GM18520 (cell line): ENCODE data around the gene BACH2.
"Not testable (repeated sequence)": the region's sequence is repeated elsewhere in the genome, so short reads cannot be mapped to it uniquely, and the experiment has no call there.

Experiments used
- ATAC-seq: cut with Tn5 transposase; IDR thresholded peaks from one replicate; pipeline ENCODE4 v1.9.1; 2021; ENCODE audit not compliant: unreplicated experiment

The BACH2 gene

DNA sequence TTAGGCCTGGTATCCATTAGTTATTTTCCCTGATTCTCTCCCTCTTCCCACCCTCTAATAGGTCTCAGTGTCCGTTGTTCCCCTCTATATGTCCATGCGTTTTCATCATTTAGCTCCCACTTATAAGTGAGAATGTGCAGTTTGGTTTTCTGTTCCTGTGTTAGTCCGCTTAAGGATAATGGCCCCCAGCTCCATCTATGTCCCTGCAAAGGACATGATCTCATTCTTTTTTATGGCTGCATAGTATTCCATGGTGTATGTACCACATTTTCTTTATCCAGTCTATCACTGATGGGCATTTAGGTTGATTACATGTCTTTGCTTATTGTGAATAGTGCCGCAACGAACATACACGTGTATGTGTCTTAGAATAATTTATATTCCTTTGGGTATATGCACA is 14.4 kb downstream of the BACH2 start:
- ATAC-seq = not testable (repeated sequence)

DNA sequence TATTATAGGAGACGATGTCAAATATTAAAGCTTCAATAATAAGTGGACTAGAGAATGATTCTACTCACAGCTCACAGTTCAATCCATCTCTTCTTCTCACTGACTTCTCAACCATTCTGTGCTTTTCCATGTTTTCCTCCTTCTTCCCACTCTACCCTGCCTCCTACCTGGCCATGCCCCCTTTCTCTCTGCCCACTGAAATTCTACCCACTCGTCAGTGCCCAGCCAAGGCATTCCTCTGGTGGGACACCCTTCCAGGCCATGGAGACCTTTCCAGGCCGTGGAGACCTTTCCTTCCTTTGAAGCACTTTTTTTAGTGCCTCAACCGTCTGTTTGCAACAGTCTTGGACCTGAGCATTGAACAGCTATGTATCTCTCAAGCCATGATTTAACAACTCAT is 18.5 kb downstream of the BACH2 start:
- no peak for ATAC-seq

DNA sequence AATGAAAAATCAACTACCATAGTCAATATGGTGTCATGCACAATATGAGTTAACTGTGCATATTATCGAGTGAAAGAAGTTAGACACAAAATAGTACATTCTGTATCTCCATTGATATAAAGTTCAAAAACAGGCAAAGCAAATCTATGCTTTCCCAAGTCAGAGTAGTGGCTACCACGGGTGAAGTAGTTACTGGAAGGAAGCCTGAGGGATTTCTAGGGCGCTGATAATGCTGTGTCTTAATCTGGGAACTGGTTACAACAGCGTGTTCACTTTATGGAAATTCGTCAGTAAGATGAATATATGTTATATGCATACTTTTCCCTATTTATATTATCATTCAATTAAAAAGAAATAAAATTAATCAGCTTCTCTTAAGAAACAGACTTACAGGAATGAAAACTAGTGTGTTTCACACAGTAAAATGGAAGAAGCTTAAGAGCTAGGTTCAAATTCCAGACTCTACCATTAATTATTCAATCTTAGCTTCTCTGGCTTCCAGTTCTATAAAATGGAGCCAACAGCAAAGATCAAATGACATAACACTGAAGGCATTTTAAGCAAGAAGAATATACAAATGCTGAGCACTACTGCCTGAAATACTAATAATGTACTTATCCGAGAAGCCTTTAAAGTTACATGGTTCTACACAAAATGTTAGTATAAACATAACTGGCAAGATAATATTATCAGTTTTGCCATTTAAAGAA is 19.2 kb downstream of the BACH2 start:
- ATAC-seq = no peak

DNA sequence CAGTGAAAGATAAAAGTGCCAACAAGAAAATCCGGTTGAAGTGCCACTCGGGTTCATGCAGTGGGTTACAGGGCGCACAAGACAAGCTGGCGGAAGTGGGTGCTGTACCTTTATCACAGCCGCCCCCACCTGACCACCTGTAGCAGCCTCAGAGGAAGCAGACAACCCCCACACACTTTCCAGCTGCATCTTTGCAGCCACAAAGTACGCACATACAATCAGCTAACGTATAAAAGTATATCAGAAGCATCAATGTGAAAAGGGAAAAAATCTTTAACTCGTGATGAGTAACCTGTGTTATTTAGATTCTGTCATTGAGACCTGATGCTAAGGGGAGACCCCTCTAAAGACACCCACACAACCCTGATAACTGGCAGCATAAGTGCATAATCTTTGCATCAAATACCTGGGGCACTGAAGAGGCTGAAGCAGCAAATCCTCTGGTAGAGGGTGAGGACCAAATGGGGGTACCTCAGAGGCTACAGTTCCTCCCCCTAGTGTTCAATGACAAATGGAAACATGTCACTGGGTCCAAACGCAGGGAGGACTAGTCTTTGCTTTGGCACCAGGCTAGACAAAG is 22.1 kb downstream of the BACH2 start:
- ATAC-seq = no peak

DNA sequence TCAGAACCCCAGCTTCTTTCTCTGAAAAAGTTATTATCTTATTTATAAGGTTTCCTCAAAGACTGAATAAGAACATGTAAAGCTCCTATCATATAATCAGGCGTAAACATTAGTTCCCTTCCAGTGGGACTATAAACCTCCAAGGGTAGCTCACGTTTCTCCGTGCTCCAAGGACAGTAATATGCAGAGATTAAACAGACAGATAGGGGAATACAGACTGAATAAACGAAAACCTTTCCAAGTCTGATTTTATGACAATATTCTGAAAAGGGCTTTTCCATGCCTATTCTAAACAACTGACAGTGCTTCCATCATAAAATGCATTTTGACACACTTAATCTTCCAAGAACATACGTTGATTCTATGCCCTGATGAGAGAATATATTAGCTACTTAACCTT is 22.8 kb downstream of the BACH2 start:
- ATAC-seq = no peak

DNA sequence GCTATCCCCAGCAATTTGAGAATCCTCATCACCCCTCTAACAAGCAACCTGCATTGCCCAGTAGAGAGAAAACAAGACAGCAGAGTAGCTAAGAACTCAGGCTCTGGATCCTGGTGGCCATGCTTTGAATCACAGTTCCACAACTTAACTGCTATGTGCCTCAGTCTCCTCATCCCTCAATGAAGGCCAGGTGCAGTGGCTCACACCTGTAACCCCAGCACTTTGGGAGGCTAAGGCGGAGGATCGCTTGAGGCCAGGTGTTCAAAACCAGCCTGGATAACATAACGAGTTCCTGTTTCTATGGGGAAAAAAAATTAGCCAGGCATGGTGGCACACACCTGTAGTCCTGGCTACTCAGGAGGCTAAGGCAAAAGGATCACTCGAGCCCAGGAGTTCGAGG is 23.7 kb downstream of the BACH2 start:
- no peak for ATAC-seq

DNA sequence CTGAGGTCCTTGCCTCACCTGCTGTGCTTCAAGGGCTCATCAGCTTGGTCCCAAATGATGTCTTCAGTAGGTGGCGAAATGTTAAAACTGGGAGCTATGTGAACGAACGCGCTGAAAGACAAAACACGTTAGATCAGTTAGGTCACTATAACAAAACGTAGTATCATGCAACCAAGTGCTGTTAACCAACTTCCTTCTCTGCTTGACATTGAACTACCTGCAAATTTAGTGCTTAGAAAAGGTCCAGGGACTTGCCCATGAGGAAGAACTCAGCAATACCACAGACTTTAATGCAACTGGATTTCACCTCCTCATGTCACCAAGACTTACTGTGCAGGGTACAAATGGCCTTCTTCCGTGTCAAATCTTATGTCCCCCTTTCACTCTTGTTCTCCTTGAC is 24.8 kb downstream of the BACH2 start:
- no peak for ATAC-seq

DNA sequence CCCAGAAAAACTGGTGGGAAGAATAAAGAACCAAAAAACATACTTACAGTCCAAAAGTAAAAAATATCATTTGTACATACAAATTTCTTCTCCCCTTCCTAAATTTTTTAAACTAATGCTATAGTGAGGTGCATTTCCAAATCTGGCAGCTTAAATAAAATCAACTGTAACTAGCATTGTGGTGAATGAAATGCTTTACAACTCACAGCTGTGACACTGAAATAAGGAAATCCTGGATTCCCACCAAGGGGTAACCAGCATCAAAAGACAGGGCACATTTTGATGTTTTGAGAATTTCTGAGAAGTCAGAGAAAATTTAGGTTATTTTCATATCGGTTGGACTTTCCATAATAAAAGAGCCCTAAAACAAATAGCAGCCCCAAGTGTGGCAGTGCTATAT is 27.3 kb downstream of the BACH2 start:
- ATAC-seq = no peak

DNA sequence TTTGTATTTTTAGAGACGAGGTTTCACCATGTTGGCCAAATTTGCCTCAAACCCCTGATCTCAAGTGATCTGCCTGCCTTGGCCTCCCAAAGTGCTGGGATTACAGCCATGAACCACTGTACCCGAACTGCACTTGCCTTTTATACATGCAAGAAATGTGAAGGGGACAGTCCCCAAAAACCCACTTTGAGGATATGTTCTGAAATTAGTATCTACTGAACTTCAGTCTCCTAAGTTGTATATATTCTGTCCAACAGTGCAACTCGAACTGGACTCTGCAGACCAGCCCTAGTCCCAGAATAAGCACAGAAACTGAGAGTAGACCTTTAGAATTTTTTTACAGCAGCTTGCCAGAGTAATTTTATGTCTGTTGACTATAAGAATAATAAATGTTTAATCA is 28.5 kb downstream of the BACH2 start:
- ATAC-seq = no peak

DNA sequence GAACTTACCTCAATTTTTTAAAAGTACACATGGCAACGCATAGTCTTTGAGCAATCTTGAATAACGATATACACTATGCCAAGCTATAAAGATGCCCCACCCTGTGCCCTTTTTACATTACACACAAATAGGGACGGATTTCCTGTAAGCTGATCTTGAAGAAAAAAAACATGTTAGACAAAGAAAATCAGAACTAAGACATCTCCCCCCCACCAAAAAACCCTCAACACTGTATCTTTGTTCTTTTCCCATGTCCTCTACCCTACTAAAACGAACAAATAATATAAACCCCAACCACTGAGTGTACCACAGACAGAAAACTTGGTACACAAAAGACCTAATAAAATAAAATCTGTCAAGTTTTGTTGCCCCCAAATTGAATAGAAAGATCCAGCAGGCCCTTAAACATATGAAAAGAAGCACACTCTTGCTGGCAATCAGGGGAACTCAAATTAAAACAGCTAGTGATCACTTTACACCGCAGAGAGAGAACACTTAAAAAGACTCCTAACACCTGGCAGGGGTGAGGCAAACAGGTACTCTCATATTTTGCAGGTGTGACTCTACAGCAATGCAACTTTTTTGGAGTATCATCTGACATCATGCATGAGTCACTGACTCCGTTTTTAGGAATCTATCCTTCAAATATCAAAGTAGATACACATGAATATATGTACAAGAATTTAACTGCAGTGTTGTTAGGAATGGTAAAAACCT is 29.6 kb downstream of the BACH2 start:
- no peak for ATAC-seq

DNA sequence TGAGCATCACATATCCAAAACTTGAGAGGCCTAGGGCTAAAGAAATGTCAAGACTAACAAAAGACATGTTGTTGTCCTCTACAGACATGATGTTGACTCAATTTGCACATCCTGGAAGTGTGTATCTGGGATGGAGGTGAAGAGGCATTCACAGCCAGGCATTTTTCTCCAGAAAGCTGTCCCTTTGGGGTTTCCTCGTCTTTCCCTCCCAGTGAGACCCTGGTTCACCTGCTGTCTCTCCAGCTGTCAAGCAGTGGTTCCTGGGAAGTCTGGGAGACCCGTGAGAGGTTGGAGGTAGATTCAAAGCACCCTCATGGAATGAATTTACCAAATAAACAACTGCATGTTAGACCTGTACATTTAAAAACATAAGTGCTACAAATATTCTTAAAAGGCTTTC is 32.1 kb downstream of the BACH2 start:
- ATAC-seq = no peak

DNA sequence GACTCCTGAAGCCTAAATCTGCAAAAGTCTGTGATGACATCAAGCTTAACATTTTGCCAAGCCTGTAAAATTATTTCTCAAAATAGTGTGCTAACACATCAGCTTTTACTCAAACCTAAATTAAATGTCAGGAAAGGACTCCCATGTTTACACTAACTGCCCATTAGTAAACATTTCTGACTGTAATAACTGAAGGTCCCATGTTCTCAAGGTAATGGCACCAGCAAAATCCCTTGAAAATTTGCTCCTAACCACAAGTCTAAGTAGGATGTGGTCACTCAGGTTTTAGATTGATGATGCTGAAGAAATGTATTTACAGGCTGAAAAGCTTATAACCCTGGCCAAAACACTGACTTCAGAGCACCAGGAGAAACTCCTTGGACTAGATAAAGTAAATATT is 33.0 kb downstream of the BACH2 start:
- ATAC-seq = no peak

DNA sequence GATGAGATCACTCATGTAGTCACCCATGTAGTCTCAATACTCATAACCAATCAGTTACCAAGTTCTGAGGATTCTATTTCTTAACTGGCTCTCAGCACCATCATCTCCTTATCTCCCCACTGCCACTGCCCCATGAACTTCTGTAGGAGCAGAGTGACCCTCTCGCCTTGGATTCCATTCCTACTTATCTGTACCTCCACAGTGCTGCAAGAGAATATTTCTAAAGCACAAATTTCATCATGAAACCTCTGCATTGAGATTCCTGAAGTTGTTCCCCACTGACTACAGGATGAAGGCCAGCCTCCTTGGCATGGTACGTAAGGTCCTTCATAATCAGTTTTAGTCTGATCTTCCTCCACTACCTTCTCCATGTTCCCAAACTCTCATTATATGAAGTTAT is 34.8 kb downstream of the BACH2 start:
- ATAC-seq = no peak

DNA sequence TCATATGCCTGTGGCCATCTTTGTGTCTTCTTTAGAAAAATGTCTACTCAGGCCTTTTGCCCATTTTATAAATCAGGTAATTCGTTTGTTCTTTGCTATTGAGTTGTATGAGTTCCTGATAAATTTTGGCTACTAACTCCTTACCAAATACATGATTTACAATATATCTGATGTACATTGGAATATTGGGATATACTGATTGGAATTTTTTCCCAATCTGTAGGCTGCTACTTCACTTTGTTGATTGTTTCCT is 39.2 kb downstream of the BACH2 start:
- no peak for ATAC-seq

DNA sequence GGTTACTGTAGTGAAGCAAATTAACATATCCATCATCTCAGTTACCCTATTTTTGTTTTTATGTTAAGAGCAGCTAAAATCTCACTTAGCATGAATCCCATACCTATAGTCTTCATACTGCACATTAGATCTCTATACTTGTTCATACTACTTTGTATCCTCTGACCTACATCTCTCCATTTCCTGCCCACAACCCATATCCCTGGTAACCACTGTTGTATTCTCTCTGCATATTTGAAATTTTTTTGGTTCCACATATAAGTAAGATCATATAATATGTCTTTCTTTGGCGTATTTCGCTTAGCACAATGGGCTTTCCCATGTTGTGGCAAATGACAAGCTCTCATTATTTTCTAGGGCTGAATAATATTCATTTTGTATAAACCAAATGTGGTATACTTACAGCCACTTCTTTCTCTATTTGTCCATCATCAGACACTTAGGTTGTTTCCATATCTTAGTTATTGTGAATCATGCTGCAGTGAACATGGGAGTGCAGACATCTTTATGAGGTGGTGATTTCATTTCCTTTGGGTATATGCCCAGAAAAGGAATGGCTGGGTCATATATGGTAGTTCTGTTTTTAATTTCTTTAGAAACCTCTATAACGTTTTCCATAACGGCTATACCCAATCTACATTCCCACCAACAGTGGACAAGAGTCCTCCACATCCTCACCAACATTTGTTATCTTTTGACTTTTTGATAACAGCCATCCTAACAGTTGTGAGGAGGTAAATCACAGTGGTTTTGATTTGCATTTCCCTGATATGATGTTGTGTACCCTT is 39.8 kb downstream of the BACH2 start:
- no peak for ATAC-seq

DNA sequence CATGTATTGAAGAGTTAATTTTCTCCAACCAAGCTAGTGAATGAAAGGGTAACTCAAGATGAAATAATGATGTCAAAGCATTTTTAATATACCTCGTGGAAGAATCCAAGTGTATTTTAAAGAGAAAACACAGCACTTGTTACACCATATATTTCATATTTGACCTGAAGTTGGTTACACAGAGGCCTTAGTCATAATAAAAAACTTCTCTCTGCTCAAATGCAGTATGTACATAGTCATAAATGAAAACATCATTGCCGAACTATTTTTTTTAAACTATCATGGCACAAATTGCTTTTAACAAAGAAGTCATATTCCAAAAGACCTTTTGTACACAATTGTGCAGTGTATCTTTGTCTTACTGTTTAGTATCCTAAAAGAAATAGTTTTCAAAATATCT is 43.0 kb downstream of the BACH2 start:
- no peak for ATAC-seq

DNA sequence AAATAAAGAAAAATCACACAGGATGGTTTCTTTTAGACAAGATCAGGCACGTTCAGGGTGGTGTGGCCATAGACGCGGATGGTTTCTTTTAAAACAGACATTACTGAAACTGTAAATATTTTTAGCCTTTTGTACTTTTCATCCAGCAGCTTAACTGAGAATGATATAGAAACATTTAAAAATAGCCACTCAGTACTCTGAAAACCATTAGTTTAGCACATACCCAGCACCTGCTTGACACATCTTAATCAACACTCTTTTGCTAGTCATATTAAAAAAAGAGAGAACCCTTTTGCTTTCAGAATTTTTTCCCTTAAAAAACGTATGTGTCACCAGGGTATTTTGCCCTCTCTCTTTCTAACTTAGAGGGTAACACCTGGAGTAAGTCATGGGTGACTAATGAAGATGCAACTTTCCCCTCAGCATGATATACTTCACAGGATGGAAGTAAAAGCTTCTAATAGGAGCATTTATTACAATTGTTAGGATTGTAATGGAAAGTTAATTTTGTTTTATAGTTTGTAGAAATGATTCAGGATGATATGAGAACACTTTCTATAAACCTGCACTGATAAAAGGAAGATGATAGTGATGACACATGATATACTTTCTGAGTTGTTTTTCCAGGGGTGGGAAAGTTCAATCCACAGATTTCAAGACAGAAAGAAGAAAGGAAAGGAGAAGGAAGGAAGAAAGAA is 45.2 kb downstream of the BACH2 start:
- ATAC-seq = peak; percentile 93

DNA sequence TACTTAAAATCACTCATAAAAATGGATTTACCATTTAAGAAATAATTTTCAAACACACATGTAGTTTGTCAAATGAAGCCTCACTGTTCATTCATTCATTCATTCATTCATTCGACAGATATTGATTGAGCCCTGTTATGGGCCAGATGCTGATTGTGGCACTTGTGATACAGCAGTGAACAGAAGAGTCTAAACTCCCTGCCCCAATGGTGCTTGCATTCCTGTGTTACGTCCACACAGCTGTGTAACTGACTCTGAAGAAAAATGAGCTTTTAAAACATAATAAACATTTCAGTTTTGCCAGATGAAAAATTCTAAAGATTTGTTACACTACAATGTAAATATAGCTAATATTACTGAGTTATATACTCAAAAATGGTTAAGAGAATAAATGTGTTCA is 46.2 kb downstream of the BACH2 start:
- ATAC-seq = no peak

DNA sequence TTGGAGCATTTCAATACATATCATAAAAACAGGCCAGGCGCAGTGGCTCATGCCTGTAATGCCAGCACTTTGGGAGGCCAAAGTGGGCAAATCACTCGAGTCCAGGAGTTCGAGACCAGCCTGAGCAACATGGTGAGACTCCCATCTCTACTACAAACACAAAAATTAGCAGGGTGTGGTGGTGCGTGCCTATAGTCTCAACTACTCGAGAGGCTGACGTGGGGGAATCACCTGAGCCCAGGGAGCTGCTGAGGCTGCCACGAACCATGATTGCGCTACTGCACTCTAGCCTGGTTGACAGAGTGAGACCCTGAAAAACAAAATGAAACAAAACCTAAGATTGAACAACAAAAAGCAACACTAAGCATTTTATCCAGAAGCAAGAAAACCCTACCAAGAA is 47.2 kb downstream of the BACH2 start:
- ATAC-seq = no peak

DNA sequence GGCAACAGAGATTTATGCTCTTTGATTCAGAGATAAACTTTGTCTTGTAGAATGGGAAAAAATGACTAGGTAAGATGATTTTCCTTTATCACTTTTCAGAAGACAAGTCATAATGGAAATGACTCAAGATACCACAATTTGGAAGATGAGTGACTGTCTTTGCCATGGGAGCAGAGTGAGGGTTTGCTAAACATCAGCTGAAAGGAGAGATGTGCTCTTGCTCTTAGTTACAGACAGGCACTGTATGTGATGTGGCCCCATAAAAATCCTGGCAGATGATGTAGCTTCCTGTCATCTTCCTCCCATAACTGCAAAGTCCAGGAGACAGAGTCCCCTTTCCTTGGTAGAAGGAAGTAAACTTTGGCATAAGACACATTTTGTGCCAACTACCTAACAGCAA is 47.6 kb downstream of the BACH2 start:
- no peak for ATAC-seq

DNA sequence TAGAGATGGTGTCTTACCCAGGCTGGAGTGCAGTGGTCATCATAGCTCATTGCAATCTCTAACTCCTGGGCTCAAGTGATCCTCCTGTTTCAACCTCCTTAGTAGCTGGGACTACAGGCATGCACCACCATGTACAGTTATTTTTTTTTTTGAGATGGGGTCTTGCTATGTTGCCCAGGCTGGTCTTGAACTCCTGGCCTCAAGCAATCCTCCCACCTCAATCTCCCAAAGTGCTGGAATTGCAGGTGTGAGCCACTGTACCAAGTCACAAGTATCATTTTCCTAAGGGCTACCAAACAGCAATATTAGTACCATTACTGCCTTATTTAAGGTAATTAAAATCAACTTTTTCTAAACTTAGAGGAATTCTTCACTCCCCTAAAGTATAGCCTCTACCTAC is 49.4 kb downstream of the BACH2 start:
- no peak for ATAC-seq
